WI38 (cell line): ENCODE results near the gene C14orf180.

Experiments
- H3K4me3 ChIP-seq: 2 replicates; pipeline ENCODE4 v1.5.1; 2011; ENCODE audit warnings: low read depth, mild to moderate bottlenecking, control low read depth, low read length
- CTCF ChIP-seq: IDR thresholded peaks from 2 replicates; pipeline ENCODE4 v1.5.1; 2012; ENCODE audit warnings: low read depth, mild to moderate bottlenecking, control low read depth, low read length

C14orf180 gene

GRCh38 chr14:104602315-104602932, 22.9 kb downstream of the C14orf180 start:
- H3K4me3 ChIP-seq, result no peak overlapping the region
- TF ChIP-seq CTCF, result no peak

- H3K4me3 ChIP-seq, result no peak overlapping the region
- TF ChIP-seq CTCF, result no peak
Observed at GRCh38 chr14:104602933-104603325, 23.4 kb downstream of the C14orf180 start.

GRCh38 chr14:104603711-104604401, 24.3 kb downstream of the C14orf180 start:
- H3K4me3 ChIP-seq, result no peak overlapping the region
- TF ChIP-seq CTCF, result no peak

- H3K4me3 ChIP-seq, result no peak within 1 kb of the TSS
- no peak for TF ChIP-seq CTCF
Observed at GRCh38 chr14:104604458-104605449, 25.2 kb downstream of the C14orf180 start, which contains the start of gene TMEM179. TMEM179 (minus strand) TSS chr14:104604772; CDS start chr14:104604741, 31 bp downstream.

- TF ChIP-seq CTCF, result no peak
Observed at GRCh38 chr14:104609666-104610065, 30.1 kb downstream of the C14orf180 start.

GRCh38 chr14:104610749-104611310, 31.3 kb downstream of the C14orf180 start:
- no peak overlapping the region for H3K4me3 ChIP-seq
- no peak for TF ChIP-seq CTCF

More at GRCh38 chr14:104609666-104610065, 30.1 kb downstream of the C14orf180 start:
- no peak overlapping the region for H3K4me3 ChIP-seq
